ENCODE results near the gene MAP1LC3A.

The MAP1LC3A gene

GRCh38 chr20:34549929-34550305, 8.6 kb upstream of the MAP1LC3A start:
- no peak for DNase-seq

GRCh38 chr20:34552569-34552968, 5.9 kb upstream of the MAP1LC3A start:
- no peak for DNase-seq

- no peak for DNase-seq
These were observed 5.1 kb upstream of the MAP1LC3A start for GRCh38 chr20:34553366-34553867.

- DNase-seq = no peak
These were observed 590 bp upstream of the MAP1LC3A start for GRCh38 chr20:34557936-34558319.

GRCh38 chr20:34559311-34560140, 1.0 kb downstream of the MAP1LC3A start:
- DNase-seq = no peak

- DNase-seq = no peak
These were observed 1.6 kb downstream of the MAP1LC3A start for GRCh38 chr20:34560141-34560523.

- DNase-seq = no peak
These were observed 2.1 kb downstream of the MAP1LC3A start for GRCh38 chr20:34560614-34561013.

- no peak for DNase-seq
These were observed 3.1 kb downstream of the MAP1LC3A start for GRCh38 chr20:34561661-34562060.

GRCh38 chr20:34562641-34563040, 4.1 kb downstream of the MAP1LC3A start:
- no peak for DNase-seq

GRCh38 chr20:34564833-34565232, 6.3 kb downstream of the MAP1LC3A start:
- DNase-seq = no peak

- no peak for DNase-seq
These were observed 8.7 kb downstream of the MAP1LC3A start for GRCh38 chr20:34566978-34567891.

- DNase-seq = no peak
These were observed 9.7 kb downstream of the MAP1LC3A start for GRCh38 chr20:34567892-34568865.

GRCh38 chr20:34569598-34569997, 11.1 kb downstream of the MAP1LC3A start:
- no peak for DNase-seq

- DNase-seq = no peak
These were observed 12.4 kb downstream of the MAP1LC3A start for GRCh38 chr20:34570859-34571306.

GRCh38 chr20:34571753-34572152, 13.2 kb downstream of the MAP1LC3A start:
- DNase-seq = no peak

- no peak for DNase-seq
These were observed 15.2 kb downstream of the MAP1LC3A start for GRCh38 chr20:34573541-34574300.

GRCh38 chr20:34574426-34574825, 15.9 kb downstream of the MAP1LC3A start:
- DNase-seq = no peak

GRCh38 chr20:34574861-34575260, 16.3 kb downstream of the MAP1LC3A start:
- DNase-seq = no peak

- no peak for DNase-seq
These were observed 16.8 kb downstream of the MAP1LC3A start for GRCh38 chr20:34575271-34575670.

GRCh38 chr20:34575756-34576155, 17.2 kb downstream of the MAP1LC3A start:
- DNase-seq = no peak

- DNase-seq = no peak
These were observed 18.5 kb downstream of the MAP1LC3A start for GRCh38 chr20:34577061-34577460.

GRCh38 chr20:34578025-34578424, 19.5 kb downstream of the MAP1LC3A start:
- no peak for DNase-seq
